ENCODE data around the gene DSTYK.

DSTYK gene

DNA sequence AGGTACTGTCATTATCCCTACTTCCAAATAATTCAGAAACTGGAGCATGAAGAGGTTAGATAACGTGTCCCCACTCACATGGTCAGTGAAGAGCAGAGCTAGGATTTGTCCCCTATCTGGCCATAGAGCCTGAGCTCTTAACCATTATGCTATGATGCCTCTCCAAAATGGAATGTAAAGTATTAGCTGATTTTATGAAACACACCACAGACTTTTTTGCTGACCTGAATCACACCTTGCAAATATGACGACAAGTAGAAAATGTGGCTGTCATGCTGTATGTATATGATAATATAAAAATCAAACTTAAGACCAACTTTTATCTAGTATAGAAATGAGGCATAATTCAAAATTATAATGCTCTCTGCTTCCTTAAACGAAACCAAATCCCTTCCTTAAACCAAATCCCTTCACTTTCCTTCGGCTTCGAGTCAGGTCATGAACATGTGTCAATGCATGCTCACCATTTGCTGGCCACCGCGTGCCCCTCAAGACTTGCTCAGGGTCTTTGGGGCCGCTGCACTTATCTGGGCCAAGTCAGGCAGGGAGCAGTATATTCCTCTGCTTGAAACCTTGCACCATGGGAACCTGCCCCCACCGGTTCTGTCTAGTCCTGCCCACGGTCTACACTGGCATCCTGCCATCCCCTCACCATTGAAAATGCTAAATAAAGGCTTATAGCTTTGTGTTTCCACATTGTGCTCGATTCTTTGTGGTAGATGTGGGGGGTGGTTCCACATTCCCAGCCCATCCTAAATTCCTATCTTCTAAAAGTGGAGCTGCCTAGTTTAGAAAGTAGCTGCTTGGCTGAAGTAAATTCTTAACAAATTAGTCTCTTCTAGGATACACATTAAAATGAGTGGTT is 14.6 kb upstream of the DSTYK start:
- TF ChIP-seq, protein P1, sequence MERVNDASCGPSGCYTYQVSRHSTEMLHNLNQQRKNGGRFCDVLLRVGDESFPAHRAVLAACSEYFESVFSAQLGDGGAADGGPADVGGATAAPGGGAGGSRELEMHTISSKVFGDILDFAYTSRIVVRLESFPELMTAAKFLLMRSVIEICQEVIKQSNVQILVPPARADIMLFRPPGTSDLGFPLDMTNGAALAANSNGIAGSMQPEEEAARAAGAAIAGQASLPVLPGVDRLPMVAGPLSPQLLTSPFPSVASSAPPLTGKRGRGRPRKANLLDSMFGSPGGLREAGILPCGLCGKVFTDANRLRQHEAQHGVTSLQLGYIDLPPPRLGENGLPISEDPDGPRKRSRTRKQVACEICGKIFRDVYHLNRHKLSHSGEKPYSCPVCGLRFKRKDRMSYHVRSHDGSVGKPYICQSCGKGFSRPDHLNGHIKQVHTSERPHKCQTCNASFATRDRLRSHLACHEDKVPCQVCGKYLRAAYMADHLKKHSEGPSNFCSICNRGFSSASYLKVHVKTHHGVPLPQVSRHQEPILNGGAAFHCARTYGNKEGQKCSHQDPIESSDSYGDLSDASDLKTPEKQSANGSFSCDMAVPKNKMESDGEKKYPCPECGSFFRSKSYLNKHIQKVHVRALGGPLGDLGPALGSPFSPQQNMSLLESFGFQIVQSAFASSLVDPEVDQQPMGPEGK (tag by site-specific recombination; IDR thresholded peaks at IDR 0.05) = 0 out of 2 replicates have a peak, but pooled peaks have one; percentile 29
- peak; percentile 59; the same call in 1 of the 2 replicates for TF ChIP-seq ZFHX2 (tag by site-specific recombination; conservative IDR thresholded peaks at IDR 0.05)
- no peak for TF ChIP-seq ZNF133 (tag by site-specific recombination; IDR thresholded peaks at IDR 0.05)
- Histone ChIP-seq H3K4me1 (ENCODE audit: control insufficient read depth, insufficient read depth, low read length) (peaks cover 19% of the 10 kb centered on the region), H3K36me3 (ENCODE audit: control insufficient read depth in 2 of 2, insufficient read depth in 1 of 2, low read length in 2 of 2) (no peaks in the 10 kb centered on the region), H3K4me3 (ENCODE audit: low read depth, low read length) (no peak overlapping the region), H3K9me3 (ENCODE audit: control insufficient read depth, insufficient read depth, low read depth, low read length) (no peaks in the 10 kb centered on the region), H3K27ac (ENCODE audit: extremely low read depth, low read depth, low read length) (peak overlapping the region; percentile 2; the same call in 1 of the 2 replicates)
- ChIA-PET POLR2A (interaction anchor here (1.3 kb wide), 1 partner anchor 37 kb away, joined by 5 read pairs; no protein-coding TSS in a partner anchor), CTCF (interaction anchor here (0.6 to 10.4 kb wide), 5 partner anchors 29 to 164 kb away, joined by 3 to 253 read pairs (median 3); no protein-coding TSS in a partner anchor)

DNA sequence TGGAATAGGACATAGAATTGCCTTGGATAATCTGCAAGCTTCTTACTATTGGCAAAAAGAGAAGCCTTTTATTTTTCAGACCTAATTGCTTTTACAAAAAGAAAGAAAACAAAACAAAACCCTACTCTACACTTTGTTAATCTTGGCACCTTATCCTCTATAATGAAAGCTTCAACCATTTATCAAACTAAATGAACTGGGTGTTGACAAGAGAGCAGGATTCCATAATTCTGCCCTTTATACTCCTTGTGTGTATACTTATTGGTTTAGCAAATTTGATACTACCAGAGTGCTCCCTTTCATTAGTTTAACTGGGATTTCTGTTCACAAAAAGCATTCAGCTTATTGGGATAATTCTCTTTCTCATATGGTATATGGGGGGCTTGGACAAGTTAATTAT is 13.2 kb upstream of the DSTYK start:
- ChIA-PET CTCF (interaction anchor here (1.1 to 10.4 kb wide), 2 partner anchors 31 to 102 kb away, joined by 4 to 253 read pairs; no protein-coding TSS in a partner anchor), POLR2A (no interaction called here)
- no peak for TF ChIP-seq MZF1 (tag by site-specific recombination; IDR thresholded peaks at IDR 0.05; ENCODE audit: borderline replicate concordance)
- no peak for TF ChIP-seq ZNF677 (tag by site-specific recombination; IDR thresholded peaks at IDR 0.05)
- no peak for TF ChIP-seq ZNF121 (tag by site-specific recombination; IDR thresholded peaks at IDR 0.05)
- TF ChIP-seq ZNF626 (tag by site-specific recombination; IDR thresholded peaks at IDR 0.05) = no peak
- TF ChIP-seq PRDM1 (tag by site-specific recombination; IDR thresholded peaks at IDR 0.05) = no peak
- TF ChIP-seq YY1 (tag by site-specific recombination; IDR thresholded peaks at IDR 0.05) = no peak
- no peak for TF ChIP-seq ZNF324 (tag by site-specific recombination; IDR thresholded peaks at IDR 0.05)
- TF ChIP-seq REPIN1 (tag by site-specific recombination; IDR thresholded peaks at IDR 0.05; ENCODE audit: low read depth) = no peak
- no peak for TF ChIP-seq ZNF211 (tag by site-specific recombination; IDR thresholded peaks at IDR 0.05; ENCODE audit: low read depth)
- TF ChIP-seq ZNF654 (tag by site-specific recombination; IDR thresholded peaks at IDR 0.05; ENCODE audit: low read depth) = no peak
- TF ChIP-seq HOXD13 (CRISPR knock-in tag; IDR thresholded peaks at IDR 0.05; ENCODE audit: borderline replicate concordance) = no peak
- no peak for TF ChIP-seq HOXA7 (CRISPR knock-in tag; IDR thresholded peaks at IDR 0.05; ENCODE audit: borderline replicate concordance)
- TF ChIP-seq ZNF560 (tag by site-specific recombination; IDR thresholded peaks at IDR 0.05; ENCODE audit: borderline replicate concordance) = no peak
- TF ChIP-seq, protein P2, sequence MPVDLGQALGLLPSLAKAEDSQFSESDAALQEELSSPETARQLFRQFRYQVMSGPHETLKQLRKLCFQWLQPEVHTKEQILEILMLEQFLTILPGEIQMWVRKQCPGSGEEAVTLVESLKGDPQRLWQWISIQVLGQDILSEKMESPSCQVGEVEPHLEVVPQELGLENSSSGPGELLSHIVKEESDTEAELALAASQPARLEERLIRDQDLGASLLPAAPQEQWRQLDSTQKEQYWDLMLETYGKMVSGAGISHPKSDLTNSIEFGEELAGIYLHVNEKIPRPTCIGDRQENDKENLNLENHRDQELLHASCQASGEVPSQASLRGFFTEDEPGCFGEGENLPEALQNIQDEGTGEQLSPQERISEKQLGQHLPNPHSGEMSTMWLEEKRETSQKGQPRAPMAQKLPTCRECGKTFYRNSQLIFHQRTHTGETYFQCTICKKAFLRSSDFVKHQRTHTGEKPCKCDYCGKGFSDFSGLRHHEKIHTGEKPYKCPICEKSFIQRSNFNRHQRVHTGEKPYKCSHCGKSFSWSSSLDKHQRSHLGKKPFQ (tag by site-specific recombination; IDR thresholded peaks at IDR 0.05) = no peak
- peak; percentile 74; the same call in 1 of the 2 replicates for TF ChIP-seq GLI2 (tag by site-specific recombination; IDR thresholded peaks at IDR 0.05; ENCODE audit: borderline replicate concordance, low read depth)
- no peak for TF ChIP-seq SETDB1 (IDR thresholded peaks at IDR 0.05; ENCODE audit: insufficient read length, low read length)
- TF ChIP-seq ZNF174 (tag by site-specific recombination; IDR thresholded peaks at IDR 0.05) = no peak
- no peak for TF ChIP-seq ZNF292 (tag by site-specific recombination; IDR thresholded peaks at IDR 0.05; ENCODE audit: borderline replicate concordance, low read depth)
- TF ChIP-seq, protein P3, sequence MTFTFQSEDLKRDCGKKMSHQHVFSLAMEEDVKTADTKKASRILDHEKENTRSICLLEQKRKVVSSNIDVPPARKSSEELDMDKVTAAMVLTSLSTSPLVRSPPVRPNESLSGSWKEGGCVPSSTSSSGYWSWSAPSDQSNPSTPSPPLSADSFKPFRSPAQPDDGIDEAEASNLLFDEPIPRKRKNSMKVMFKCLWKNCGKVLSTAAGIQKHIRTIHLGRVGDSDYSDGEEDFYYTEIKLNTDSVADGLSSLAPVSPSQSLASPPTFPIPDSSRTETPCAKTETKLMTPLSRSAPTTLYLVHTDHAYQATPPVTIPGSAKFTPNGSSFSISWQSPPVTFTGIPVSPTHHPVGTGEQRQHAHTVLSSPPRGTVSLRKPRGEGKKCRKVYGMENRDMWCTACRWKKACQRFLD (tag by site-specific recombination; IDR thresholded peaks at IDR 0.05) = no peak
- TF ChIP-seq ZNF529 (tag by site-specific recombination; IDR thresholded peaks at IDR 0.05; ENCODE audit: insufficient replicate concordance) = no peak
- TF ChIP-seq ZNF610 (tag by site-specific recombination; IDR thresholded peaks at IDR 0.05; ENCODE audit: borderline replicate concordance) = no peak
- TF ChIP-seq, protein P4, sequence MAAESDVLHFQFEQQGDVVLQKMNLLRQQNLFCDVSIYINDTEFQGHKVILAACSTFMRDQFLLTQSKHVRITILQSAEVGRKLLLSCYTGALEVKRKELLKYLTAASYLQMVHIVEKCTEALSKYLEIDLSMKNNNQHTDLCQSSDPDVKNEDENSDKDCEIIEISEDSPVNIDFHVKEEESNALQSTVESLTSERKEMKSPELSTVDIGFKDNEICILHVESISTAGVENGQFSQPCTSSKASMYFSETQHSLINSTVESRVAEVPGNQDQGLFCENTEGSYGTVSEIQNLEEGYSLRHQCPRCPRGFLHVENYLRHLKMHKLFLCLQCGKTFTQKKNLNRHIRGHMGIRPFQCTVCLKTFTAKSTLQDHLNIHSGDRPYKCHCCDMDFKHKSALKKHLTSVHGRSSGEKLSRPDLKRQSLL (tag by site-specific recombination; IDR thresholded peaks at IDR 0.05) = peak; percentile 19; the same call in 1 of the 2 replicates
- no peak for TF ChIP-seq ZNF266 (tag by site-specific recombination; IDR thresholded peaks at IDR 0.05; ENCODE audit: low read depth)
- TF ChIP-seq ZNF175 (tag by site-specific recombination; IDR thresholded peaks at IDR 0.05) = no peak

More for the DNA sequence above, 13.2 kb upstream of the DSTYK start:
- Histone ChIP-seq H3K36me3 (ENCODE audit: control insufficient read depth in 2 of 2, insufficient read depth in 1 of 2, low read length in 2 of 2) (no peaks in the 10 kb centered on the region), H3K27ac (ENCODE audit: extremely low read depth, low read depth, low read length) (no peak overlapping the region), H3K4me1 (ENCODE audit: control insufficient read depth, insufficient read depth, low read length) (peaks cover 19% of the 10 kb centered on the region), H3K9me3 (ENCODE audit: control insufficient read depth, insufficient read depth, low read depth, low read length) (no peaks in the 10 kb centered on the region), H3K4me3 (ENCODE audit: low read depth, low read length) (no peak overlapping the region)

Data from HEK293 (cell line).